GM13976 (cell line): ENCODE results near the gene THSD4.

Source experiments
- DNase-seq: peaks from one replicate; pipeline ENCODE4 v3.0.0; 2012; ENCODE audit warnings: low spot score
- in situ Hi-C: fragments of 300-500 bp; cut with MboI; formaldehyde crosslinking; loops from one replicate; pipeline ENCODE4 v1.12.0; 2022; ENCODE audit warnings: low sequenced_read_pairs, mixed read lengths, inconsistent platforms; ENCODE audit not compliant: unreplicated experiment
- TF ChIP-seq, protein P1 (sequence below): IDR thresholded peaks from 2 replicates; pipeline ENCODE4 v1.5.1; 2012; ENCODE audit warnings: borderline replicate concordance, mild to moderate bottlenecking; ENCODE audit not compliant: insufficient read depth; ENCODE audit errors: extremely low read depth, missing control alignments, control extremely low read depth

THSD4 gene

DNA sequence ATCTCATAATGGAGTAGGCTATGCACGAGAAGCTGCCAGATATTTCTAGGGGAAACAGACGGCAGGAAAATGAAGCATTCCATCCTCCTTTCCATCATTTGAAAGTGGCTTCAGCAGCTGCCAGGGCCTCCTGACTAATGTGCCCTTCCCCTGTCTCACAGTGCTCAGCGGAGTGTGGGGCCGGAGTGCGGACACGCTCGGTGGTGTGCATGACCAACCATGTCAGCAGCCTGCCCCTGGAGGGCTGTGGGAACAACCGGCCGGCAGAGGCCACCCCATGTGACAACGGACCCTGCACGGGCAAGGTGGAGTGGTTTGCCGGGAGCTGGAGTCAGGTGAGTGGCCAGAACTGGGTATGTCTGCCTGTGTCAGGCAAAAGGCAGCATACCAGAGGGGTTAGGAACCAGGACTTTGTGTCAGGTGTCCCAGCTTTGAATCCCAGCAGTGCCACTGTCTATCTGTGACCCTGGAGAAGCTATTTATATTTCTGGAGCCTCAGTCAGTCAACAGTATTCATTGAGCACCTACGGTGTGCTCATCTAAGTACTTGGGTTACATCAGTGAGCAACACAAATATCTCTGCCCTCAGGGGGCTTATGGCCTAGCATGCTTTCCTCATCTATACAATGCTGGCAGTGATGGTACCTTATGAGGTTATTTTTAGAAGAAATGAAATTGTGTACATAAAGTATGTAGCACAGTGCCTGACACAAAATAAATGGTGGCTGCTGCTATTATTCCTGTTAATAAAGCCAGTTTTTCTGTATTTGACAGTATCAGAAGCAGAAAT, 642.7 kb downstream of the THSD4 start:
- TF ChIP-seq, protein P1, sequence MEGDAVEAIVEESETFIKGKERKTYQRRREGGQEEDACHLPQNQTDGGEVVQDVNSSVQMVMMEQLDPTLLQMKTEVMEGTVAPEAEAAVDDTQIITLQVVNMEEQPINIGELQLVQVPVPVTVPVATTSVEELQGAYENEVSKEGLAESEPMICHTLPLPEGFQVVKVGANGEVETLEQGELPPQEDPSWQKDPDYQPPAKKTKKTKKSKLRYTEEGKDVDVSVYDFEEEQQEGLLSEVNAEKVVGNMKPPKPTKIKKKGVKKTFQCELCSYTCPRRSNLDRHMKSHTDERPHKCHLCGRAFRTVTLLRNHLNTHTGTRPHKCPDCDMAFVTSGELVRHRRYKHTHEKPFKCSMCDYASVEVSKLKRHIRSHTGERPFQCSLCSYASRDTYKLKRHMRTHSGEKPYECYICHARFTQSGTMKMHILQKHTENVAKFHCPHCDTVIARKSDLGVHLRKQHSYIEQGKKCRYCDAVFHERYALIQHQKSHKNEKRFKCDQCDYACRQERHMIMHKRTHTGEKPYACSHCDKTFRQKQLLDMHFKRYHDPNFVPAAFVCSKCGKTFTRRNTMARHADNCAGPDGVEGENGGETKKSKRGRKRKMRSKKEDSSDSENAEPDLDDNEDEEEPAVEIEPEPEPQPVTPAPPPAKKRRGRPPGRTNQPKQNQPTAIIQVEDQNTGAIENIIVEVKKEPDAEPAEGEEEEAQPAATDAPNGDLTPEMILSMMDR, result no peak
- in situ Hi-C loops, result no loop called here
- DNase-seq, result no peak

DNA sequence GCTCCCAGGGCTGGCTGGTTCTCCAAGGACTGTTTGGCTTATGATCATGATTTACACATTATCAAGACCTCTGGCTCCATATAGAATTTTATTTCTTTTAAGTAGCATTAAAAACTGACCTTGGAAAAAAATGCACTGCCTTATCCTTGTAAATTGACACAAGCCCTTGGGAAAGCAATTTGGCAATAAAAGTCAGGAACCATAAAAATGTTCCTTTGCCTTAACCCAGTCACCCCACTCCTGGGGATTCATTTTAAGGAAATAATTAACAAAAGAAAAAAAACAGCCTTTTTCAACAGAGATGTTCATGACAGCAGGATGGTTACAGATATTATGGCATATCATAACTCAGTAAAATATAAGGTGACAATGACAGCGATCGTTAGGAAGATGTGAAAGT, 643.4 kb downstream of the THSD4 start:
- in situ Hi-C loops, result no loop called here
- TF ChIP-seq, protein P1, result no peak
- no peak for DNase-seq

DNA sequence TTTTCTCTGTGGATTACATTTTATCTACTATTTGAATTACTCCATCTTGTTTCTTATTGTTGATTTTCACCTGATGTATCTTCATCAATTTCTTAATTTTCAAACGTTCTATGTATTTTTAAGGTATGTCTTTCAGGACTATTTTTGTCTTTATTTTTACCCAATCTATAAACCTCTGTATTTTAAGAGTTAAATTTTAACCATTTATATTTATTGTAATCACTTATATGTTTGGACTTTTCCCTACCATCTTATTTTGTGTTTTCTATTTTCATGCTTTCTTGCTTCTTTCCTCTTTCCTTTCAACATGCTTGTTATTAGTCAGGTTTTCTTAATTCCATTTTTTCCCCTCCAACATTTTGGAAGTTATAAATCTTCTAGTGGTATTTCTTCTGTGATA, 645.6 kb downstream of the THSD4 start:
- DNase-seq, result no peak
- TF ChIP-seq, protein P1, result no peak
- in situ Hi-C loops, result no loop called here

GRCh38 chr15:71761649-71762048, 646.4 kb downstream of the THSD4 start:
- TF ChIP-seq, protein P1, result no peak
- DNase-seq, result no peak
- in situ Hi-C loops, result no loop called here

DNA sequence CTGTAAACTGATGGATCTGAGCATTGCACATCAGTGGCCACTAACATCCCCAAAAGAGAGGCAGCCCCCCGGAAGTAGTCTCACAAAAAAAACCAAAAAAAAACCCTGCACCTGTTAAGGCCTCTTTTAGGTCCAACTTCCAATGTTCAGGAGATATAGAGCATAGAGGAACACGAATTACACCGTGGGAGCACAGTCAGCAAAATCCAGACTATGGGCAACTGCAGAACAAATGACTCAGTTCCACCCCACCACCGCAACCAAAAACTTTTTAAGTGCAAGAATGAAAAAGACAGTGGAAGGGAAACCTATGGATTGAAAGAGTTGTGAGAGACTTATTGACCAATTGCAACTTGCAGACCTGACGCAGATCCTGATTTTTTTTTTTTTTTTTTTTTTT, 652.9 kb downstream of the THSD4 start:
- no peak for DNase-seq
- TF ChIP-seq, protein P1, result no peak
- in situ Hi-C loops, result no loop called here

- in situ Hi-C loops, result loop anchor here (10.0 kb wide), 1 partner anchor 381 kb away; no protein-coding TSS in a partner anchor
- DNase-seq, result no peak
- TF ChIP-seq, protein P1, result no peak
These were observed 658.1 kb downstream of the THSD4 start for GRCh38 chr15:71773206-71773859.

DNA sequence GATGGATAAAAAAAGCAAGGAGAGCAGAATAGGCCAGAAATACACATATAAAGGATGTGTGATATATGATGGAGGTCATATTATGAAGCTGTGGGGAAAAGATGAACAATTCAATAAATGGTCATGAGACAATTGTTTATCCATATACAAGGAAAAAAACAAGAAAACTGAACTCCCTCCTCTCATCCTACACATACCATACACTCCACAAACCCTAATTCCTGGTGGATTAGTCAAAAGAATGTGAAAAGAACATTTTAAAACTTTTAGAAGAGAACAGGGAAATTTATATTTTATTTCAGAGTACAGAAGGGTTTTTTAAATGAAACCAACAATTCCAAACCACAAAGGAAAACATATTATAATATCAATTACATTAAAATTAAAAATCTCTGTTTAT, 660.6 kb downstream of the THSD4 start:
- in situ Hi-C loops, result loop anchor here (10.0 kb wide), 1 partner anchor 379 kb away; no protein-coding TSS in a partner anchor

More for the DNA sequence above, 660.6 kb downstream of the THSD4 start:
- no peak for DNase-seq
- TF ChIP-seq, protein P1, result no peak
